Astrocyte (in vitro differentiated cells and primary cell): ENCODE measurements around the gene ADAM19.

ENCODE experiments used
- CTCF ChIP-seq: IDR thresholded peaks from 2 replicates; pipeline ENCODE4 v1.5.1; 2011; ENCODE audit warnings: low read depth, mild to moderate bottlenecking, inconsistent platforms, low read length, moderate library complexity; ENCODE audit not compliant: insufficient read depth
- EZH2 ChIP-seq: IDR thresholded peaks from 2 replicates; pipeline ENCODE4 v1.6.1; 2012; ENCODE audit warnings: mild to moderate bottlenecking, low read length, inconsistent platforms; ENCODE audit not compliant: insufficient read depth

- no peak for TF ChIP-seq EZH2
- TF ChIP-seq CTCF: no peak
Measured at GRCh38 chr5:157554179-157555036, 21.2 kb downstream of the ADAM19 start.
